GM12872 (cell line): ENCODE measurements around the gene CRAMP1.

ENCODE experiments used
- CTCF ChIP-seq: IDR thresholded peaks from 3 replicates; pipeline ENCODE4 v1.5.1; 2011; ENCODE audit warnings: low read depth, mild to moderate bottlenecking, low read length, moderate library complexity; ENCODE audit not compliant: insufficient read depth

CRAMP1 gene

GRCh38 chr16:1709356-1709755 lies 97.2 kb downstream of the CRAMP1 start:
- TF ChIP-seq CTCF = no peak

GRCh38 chr16:1710811-1711507 lies 98.8 kb downstream of the CRAMP1 start:
- no peak for TF ChIP-seq CTCF

GRCh38 chr16:1712791-1713261 lies 100.7 kb downstream of the CRAMP1 start:
- TF ChIP-seq CTCF = no peak

GRCh38 chr16:1713331-1713730 lies 101.2 kb downstream of the CRAMP1 start:
- no peak for TF ChIP-seq CTCF

- no peak for TF ChIP-seq CTCF
These were observed 101.8 kb downstream of the CRAMP1 start for GRCh38 chr16:1713933-1714332.

- no peak for TF ChIP-seq CTCF
These were observed 103.1 kb downstream of the CRAMP1 start for GRCh38 chr16:1715220-1715619.

GRCh38 chr16:1721372-1721771 lies 109.2 kb downstream of the CRAMP1 start:
- no peak for TF ChIP-seq CTCF
